ENCODE results near the gene GSK3B. TPM values are rescaled to one million over a fixed set of nuclear protein-coding genes. Genes with fewer than 3 reads are reported as not detected.

GSK3B gene
- total and polyA plus RNA-seq, 8 donors = 4.4 to 20.7 (median 11.2) TPM

DNA sequence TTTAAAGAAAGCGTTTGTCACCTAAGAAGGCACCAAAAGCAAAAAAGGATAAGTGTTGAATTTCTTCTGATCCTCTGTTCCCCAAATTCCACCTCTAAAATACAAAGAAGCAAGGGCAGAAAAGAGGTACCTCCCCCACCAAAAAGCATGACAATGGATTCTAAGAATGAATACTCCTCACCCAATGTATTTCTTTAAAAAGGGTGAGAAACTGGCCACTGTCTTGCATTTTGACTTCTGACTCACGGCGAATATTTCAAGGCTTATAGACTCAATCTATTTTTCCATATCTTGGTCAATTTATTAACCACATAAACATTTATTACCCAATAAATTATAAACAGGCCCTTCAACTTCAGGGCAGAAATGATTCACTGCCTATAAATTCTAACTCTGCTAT, 181.2 kb downstream of the GSK3B start:
- no peak for ATAC-seq
- Histone ChIP-seq H3K27ac (no peak overlapping the region), H3K4me1 (no peaks in the 10 kb centered on the region), H3K9me3 (no peaks in the 10 kb centered on the region), H3K4me3 (no peak overlapping the region), H3K36me3 (no peaks in the 10 kb centered on the region), H3K27me3 (no peaks in the 10 kb centered on the region)
- intact Hi-C loops (cut with DNase I) = no loop called here
- WGBS, 2 donors = 95 to 97% methylated on average over 3 of the region's 3 CpGs
- TF ChIP-seq, protein P1, sequence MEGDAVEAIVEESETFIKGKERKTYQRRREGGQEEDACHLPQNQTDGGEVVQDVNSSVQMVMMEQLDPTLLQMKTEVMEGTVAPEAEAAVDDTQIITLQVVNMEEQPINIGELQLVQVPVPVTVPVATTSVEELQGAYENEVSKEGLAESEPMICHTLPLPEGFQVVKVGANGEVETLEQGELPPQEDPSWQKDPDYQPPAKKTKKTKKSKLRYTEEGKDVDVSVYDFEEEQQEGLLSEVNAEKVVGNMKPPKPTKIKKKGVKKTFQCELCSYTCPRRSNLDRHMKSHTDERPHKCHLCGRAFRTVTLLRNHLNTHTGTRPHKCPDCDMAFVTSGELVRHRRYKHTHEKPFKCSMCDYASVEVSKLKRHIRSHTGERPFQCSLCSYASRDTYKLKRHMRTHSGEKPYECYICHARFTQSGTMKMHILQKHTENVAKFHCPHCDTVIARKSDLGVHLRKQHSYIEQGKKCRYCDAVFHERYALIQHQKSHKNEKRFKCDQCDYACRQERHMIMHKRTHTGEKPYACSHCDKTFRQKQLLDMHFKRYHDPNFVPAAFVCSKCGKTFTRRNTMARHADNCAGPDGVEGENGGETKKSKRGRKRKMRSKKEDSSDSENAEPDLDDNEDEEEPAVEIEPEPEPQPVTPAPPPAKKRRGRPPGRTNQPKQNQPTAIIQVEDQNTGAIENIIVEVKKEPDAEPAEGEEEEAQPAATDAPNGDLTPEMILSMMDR (IDR thresholded peaks at IDR 0.05) = no peak
- no peak for DNase-seq
- no peak for FAIRE-seq

- Histone ChIP-seq H3K4me3 (no peak overlapping the region), H3K9me3 (no peaks in the 10 kb centered on the region), H3K27me3 (no peaks in the 10 kb centered on the region), H3K27ac (no peak overlapping the region), H3K4me1 (no peaks in the 10 kb centered on the region), H3K36me3 (no peaks in the 10 kb centered on the region)
- no peak for DNase-seq
- no peak for FAIRE-seq
- ATAC-seq = no peak
- TF ChIP-seq, protein P1 (IDR thresholded peaks at IDR 0.05) = no peak
- WGBS, 2 donors = 85 to 93% methylated on average over 2 of the region's 2 CpGs
- intact Hi-C loops (cut with DNase I) = no loop called here
Measured at GRCh38 chr3:119912220-119912619, 182.0 kb downstream of the GSK3B start.

- intact Hi-C loops (cut with DNase I) = no loop called here
- FAIRE-seq (no peak), DNase-seq (no peak)
Measured at GRCh38 chr3:119911748-119912147, 182.5 kb downstream of the GSK3B start.

DNA sequence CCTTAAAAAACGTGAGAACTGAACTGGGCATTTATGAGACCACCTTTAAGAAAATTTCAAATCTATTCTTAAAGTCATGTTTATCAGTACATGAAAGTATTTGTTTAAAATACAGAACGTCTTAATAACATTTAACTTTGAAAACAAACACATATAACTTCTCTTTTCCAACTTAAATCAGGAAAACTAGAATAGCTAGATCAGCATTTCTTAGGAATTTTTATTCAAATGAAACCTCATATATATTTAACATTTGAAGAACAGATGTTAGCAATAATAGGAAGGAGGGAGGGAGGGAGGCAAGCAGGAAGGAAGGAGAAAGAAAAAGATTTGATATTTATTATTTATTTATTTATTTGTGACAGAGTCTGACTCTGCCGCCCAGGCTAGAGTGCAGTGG, 192.2 kb downstream of the GSK3B start:
- ATAC-seq (no peak), FAIRE-seq (no peak), DNase-seq (no peak)
- Histone ChIP-seq H3K9me3 (no peaks in the 10 kb centered on the region), H3K4me1 (no peaks in the 10 kb centered on the region), H3K36me3 (no peaks in the 10 kb centered on the region), H3K27me3 (no peaks in the 10 kb centered on the region), H3K27ac (no peak overlapping the region), H3K4me3 (no peak overlapping the region)
- 81 to 82% methylated on average over 3 of the region's 3 CpGs for WGBS, 2 donors
- intact Hi-C loops (cut with DNase I) = no loop called here
- TF ChIP-seq, protein P1 (IDR thresholded peaks at IDR 0.05) = no peak

More at GRCh38 chr3:119911748-119912147, 182.5 kb downstream of the GSK3B start:
- H3K4me3 ChIP-seq = no peak overlapping the region
- H3K4me1 ChIP-seq = no peaks in the 10 kb centered on the region
- ATAC-seq = no peak
- no peak overlapping the region for H3K27ac ChIP-seq
- no peaks in the 10 kb centered on the region for H3K9me3 ChIP-seq
- TF ChIP-seq, protein P1 (IDR thresholded peaks at IDR 0.05) = no peak
- H3K36me3 ChIP-seq = no peaks in the 10 kb centered on the region
- H3K27me3 ChIP-seq = no peaks in the 10 kb centered on the region
- 58 to 61% methylated on average over 1 of the region's 1 CpG for WGBS, 2 donors

DNA sequence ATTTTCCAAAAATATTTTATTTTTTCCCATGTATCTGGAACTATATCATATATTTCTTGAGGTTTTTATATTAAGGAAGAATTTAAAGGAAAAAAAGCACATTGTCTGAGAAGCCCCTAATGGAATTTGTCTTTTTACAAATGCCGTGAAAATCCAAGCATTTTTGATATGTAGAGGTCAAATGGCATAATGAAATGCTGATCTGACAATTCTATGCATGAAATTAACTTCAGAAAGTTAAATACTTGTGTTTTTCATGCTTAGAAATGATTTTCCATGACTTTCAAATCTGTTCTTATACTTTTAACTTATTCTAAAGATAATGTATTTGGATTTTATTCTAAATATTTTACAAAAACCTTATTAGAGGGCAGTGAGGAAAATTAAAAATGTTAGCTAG, 193.1 kb downstream of the GSK3B start:
- H3K4me3 ChIP-seq = no peak overlapping the region
- intact Hi-C loops (cut with DNase I) = no loop called here
- DNase-seq (no peak), ATAC-seq (no peak), FAIRE-seq (no peak)
- WGBS, 2 donors = 94 to 95% methylated on average over 1 of the region's 1 CpG
- H3K27ac ChIP-seq = no peak overlapping the region
- no peaks in the 10 kb centered on the region for H3K27me3 ChIP-seq
- TF ChIP-seq, protein P1 (IDR thresholded peaks at IDR 0.05) = no peak
- H3K36me3 ChIP-seq = no peaks in the 10 kb centered on the region
- no peaks in the 10 kb centered on the region for H3K9me3 ChIP-seq
- H3K4me1 ChIP-seq = no peaks in the 10 kb centered on the region

All from pancreas (tissue), 10 donors.